H1 (cell line): ENCODE results near the gene CROCC. TPM values are rescaled to one million over a fixed set of nuclear protein-coding genes. Genes with fewer than 3 reads are reported as not detected.
A peak's percentile ranks its signal among the peaks of the same experiment; 100 is the strongest.

Experiments
- CTCF ChIA-PET: fragments of 300-600 bp; sonication (Branson Sonifier 250); formaldehyde crosslinking; loops from one replicate; lab custom pipeline; 2021; ENCODE audit not compliant: partially characterized antibody; lab: Charles Lee
- POLR2A ChIA-PET: fragments of 300-600 bp; sonication (Branson Sonifier 250); formaldehyde crosslinking; loops from one replicate; lab custom pipeline; 2021; ENCODE audit warnings: inconsistent platforms; ENCODE audit not compliant: partially characterized antibody; lab: Charles Lee
- DNase-seq, 2 experiments: peaks; one replicate each; pipeline versions ENCODE4 v3.0.0 to v3.0.0-alpha.2; 2010 to 2022; ENCODE audit warnings: low spot score in 2 of 2, low read depth in 1 of 2, mixed read lengths in 1 of 2
- FAIRE-seq: peaks from 2 replicates; lab custom pipeline; 2011; peaks lifted over from hg19 to GRCh38; lab: Jason Lieb, UNC
- H2AFZ ChIP-seq: 2 replicates; pipeline ENCODE4 v1.8.1; 2012; ENCODE audit warnings: low read length, inconsistent platforms
- H2AK5ac ChIP-seq: 2 replicates; pipeline ENCODE4 v1.6.1; 2013; ENCODE audit warnings: low read depth, low read length
- H2BK120ac ChIP-seq: replicated peaks from 2 replicates; pipeline ENCODE3; 2013; ENCODE audit warnings: low read depth, low read length, inconsistent platforms
- H2BK12ac ChIP-seq: 2 replicates; pipeline ENCODE4 v1.6.1; 2013; ENCODE audit warnings: low read depth, low read length
- H2BK15ac ChIP-seq: 2 replicates; pipeline ENCODE4 v1.6.1; 2013; ENCODE audit warnings: low read length
- H2BK20ac ChIP-seq: 2 replicates; pipeline ENCODE4 v1.6.1; 2013; ENCODE audit warnings: low read length
- H2BK5ac ChIP-seq: 2 replicates; pipeline ENCODE4 v1.6.1; 2013; ENCODE audit warnings: low read depth, low read length
- H3K14ac ChIP-seq: 2 replicates; pipeline ENCODE4 v1.6.1; 2013; ENCODE audit warnings: inconsistent platforms; ENCODE audit not compliant: insufficient read length
- H3K18ac ChIP-seq: 2 replicates; pipeline ENCODE4 v1.6.1; 2013; ENCODE audit warnings: low read length; ENCODE audit errors: extremely low read depth
- H3K23ac ChIP-seq: 2 replicates; pipeline ENCODE4 v1.6.1; 2013; ENCODE audit warnings: inconsistent platforms; ENCODE audit not compliant: insufficient read length
- H3K23me2 ChIP-seq: 2 replicates; pipeline ENCODE4 v1.6.1; 2013; ENCODE audit warnings: low read depth, low read length
- H3K27ac ChIP-seq: 2 replicates; pipeline ENCODE4 v1.6.1; 2011; ENCODE audit warnings: low read depth, low read length, inconsistent platforms
- H3K27me3 ChIP-seq, 4 experiments: replicated peaks in 1 of 4; 1 replicate in 1 of 4; 2 replicates in 3 of 4; pipeline versions ENCODE4 v1.6.1 to v1.8.1; 2011 to 2013; ENCODE audit warnings: low read length in 3 of 4, mild to moderate bottlenecking in 3 of 4, inconsistent platforms in 2 of 4, mixed read lengths in 2 of 4, moderate library complexity in 1 of 4; ENCODE audit not compliant: control insufficient read depth in 3 of 4, insufficient read depth in 3 of 4; ENCODE audit errors: extremely low read depth in 1 of 4
- H3K36me3 ChIP-seq, 4 experiments: 2 replicates each; pipeline versions ENCODE4 v1.6.1 to v1.8.1; 2011 to 2013; ENCODE audit warnings: mild to moderate bottlenecking in 4 of 4, low read length in 3 of 4, moderate library complexity in 2 of 4, control low read depth in 1 of 4, inconsistent platforms in 1 of 4; ENCODE audit not compliant: insufficient read depth in 4 of 4, control insufficient read depth in 2 of 4
- H3K4ac ChIP-seq: replicated peaks from 2 replicates; pipeline ENCODE3; 2013; ENCODE audit warnings: low read length, low read depth, mixed read lengths, inconsistent platforms; ENCODE audit not compliant: insufficient read length
- H3K4me1 ChIP-seq, 4 experiments: replicated peaks in 1 of 4; 1 replicate in 1 of 4; 2 replicates in 3 of 4; pipeline versions ENCODE4 v1.6.1 to v1.8.1; 2011 to 2013; ENCODE audit warnings: low read length in 3 of 4, inconsistent platforms in 2 of 4, mixed read lengths in 1 of 4; ENCODE audit not compliant: insufficient read depth in 4 of 4, control insufficient read depth in 3 of 4
- H3K4me2 ChIP-seq, 2 experiments: 2 replicates each; pipeline versions ENCODE4 v1.6.1 to v1.8.1; 2011 to 2013; ENCODE audit warnings: low read depth in 2 of 2, low read length in 2 of 2, control low read depth in 1 of 2, inconsistent platforms in 1 of 2, mild to moderate bottlenecking in 1 of 2; ENCODE audit not compliant: insufficient read depth in 1 of 2
- H3K4me3 ChIP-seq, 4 experiments: fragments of 200-600, 300-600 bp in 1 of 4; sonication (generic), shearing (Covaris generic), sonication (Bioruptor Twin) in 1 of 4; 2 replicates each; pipeline versions ENCODE4 v1.5.1 to v1.8.1; 2011 to 2016; ENCODE audit warnings: low read length in 4 of 4, low read depth in 3 of 4, control low read depth in 2 of 4, inconsistent platforms in 2 of 4, mild to moderate bottlenecking in 2 of 4, mixed read lengths in 1 of 4, moderate library complexity in 1 of 4; ENCODE audit not compliant: insufficient read depth in 2 of 4; ENCODE audit errors: extremely low read depth in 1 of 4
- H3K56ac ChIP-seq: replicated peaks from 2 replicates; pipeline ENCODE3; 2013; ENCODE audit warnings: low read depth, mild to moderate bottlenecking, mixed read lengths, low read length, inconsistent platforms; ENCODE audit not compliant: insufficient read length
- H3K79me1 ChIP-seq: 2 replicates; pipeline ENCODE4 v1.6.1; 2013; ENCODE audit warnings: low read depth, low read length, control low read depth
- H3K79me2 ChIP-seq, 2 experiments: 2 replicates each; pipeline versions ENCODE4 v1.6.1 to v1.8.1; 2012 to 2013; ENCODE audit warnings: low read length in 2 of 2, mild to moderate bottlenecking in 2 of 2, inconsistent platforms in 1 of 2; ENCODE audit not compliant: insufficient read depth in 2 of 2, control insufficient read depth in 1 of 2
- H3K9ac ChIP-seq, 4 experiments: replicated peaks in 1 of 4; 1 replicate in 1 of 4; 2 replicates in 3 of 4; pipeline versions ENCODE4 v1.6.1 to v1.8.1; 2011 to 2013; ENCODE audit warnings: low read depth in 3 of 4, low read length in 3 of 4, control low read depth in 2 of 4, mild to moderate bottlenecking in 2 of 4, moderate library complexity in 2 of 4, inconsistent platforms in 1 of 4; ENCODE audit errors: extremely low read depth in 1 of 4
- H3K9me3 ChIP-seq, 2 experiments: 2 replicates each; pipeline versions ENCODE4 v1.6.1 to v1.8.1; 2012 to 2013; ENCODE audit warnings: mild to moderate bottlenecking in 2 of 2, moderate library complexity in 2 of 2, control low read depth in 1 of 2, inconsistent platforms in 1 of 2, low read depth in 1 of 2, low read length in 1 of 2, mixed read lengths in 1 of 2; ENCODE audit not compliant: insufficient read depth in 2 of 2
- H4K20me1 ChIP-seq, 2 experiments: replicated peaks in 1 of 2; 2 replicates each; pipeline versions ENCODE3 to v1.8.1; 2011 to 2013; ENCODE audit warnings: inconsistent platforms in 2 of 2, low read length in 2 of 2, mild to moderate bottlenecking in 1 of 2; ENCODE audit not compliant: insufficient read depth in 2 of 2, control insufficient read depth in 1 of 2
- H4K5ac ChIP-seq: 2 replicates; pipeline ENCODE4 v1.6.1; 2013; ENCODE audit warnings: low read length, low read depth, mixed read lengths, inconsistent platforms; ENCODE audit not compliant: insufficient read length
- H4K8ac ChIP-seq: 2 replicates; pipeline ENCODE4 v1.8.0; 2013; ENCODE audit warnings: mild to moderate bottlenecking, moderate library complexity, low read length, inconsistent platforms; ENCODE audit not compliant: insufficient read depth; ENCODE audit errors: extremely low read depth
- H4K91ac ChIP-seq: replicated peaks from 2 replicates; pipeline ENCODE3; 2013; ENCODE audit warnings: low read length, mixed read lengths, inconsistent platforms; ENCODE audit not compliant: insufficient read length
- BCL11A ChIP-seq, 2 experiments: IDR thresholded peaks; one replicate each; pipeline ENCODE4 v1.6.1; 2011; ENCODE audit warnings: low read depth in 2 of 2, low read length in 2 of 2, mild to moderate bottlenecking in 2 of 2
- CHD2 ChIP-seq: IDR thresholded peaks from 2 replicates; pipeline ENCODE4 v1.6.1; 2012; ENCODE audit warnings: low read length, improper control_type of control experiment
- CREB1 ChIP-seq: IDR thresholded peaks from 2 replicates; pipeline ENCODE4 v1.6.1; 2012; ENCODE audit warnings: inconsistent platforms
- CTBP2 ChIP-seq: IDR thresholded peaks from 2 replicates; pipeline ENCODE4 v1.7.0; 2011; ENCODE audit warnings: borderline replicate concordance, mild to moderate bottlenecking, moderate library complexity, mixed read lengths, low read length; ENCODE audit not compliant: insufficient read depth, insufficient read length
- GABPA ChIP-seq: IDR thresholded peaks from 2 replicates; pipeline ENCODE4 v1.6.1; 2011; ENCODE audit warnings: mild to moderate bottlenecking, low read length, moderate library complexity, borderline replicate concordance; ENCODE audit not compliant: insufficient read depth
- KDM1A ChIP-seq: fragments of 200-600, 300-600 bp; sonication (generic); IDR thresholded peaks from 2 replicates; pipeline ENCODE4 v1.7.1; 2016; ENCODE audit warnings: mild to moderate bottlenecking, low read length, borderline replicate concordance
- NANOG ChIP-seq: IDR thresholded peaks from 2 replicates; pipeline ENCODE4 v1.6.1; 2011; ENCODE audit warnings: low read length, low read depth, mild to moderate bottlenecking, inconsistent platforms; ENCODE audit not compliant: insufficient read depth, poor library complexity, severe bottlenecking
- POLR2A ChIP-seq, 2 experiments: IDR thresholded peaks; 1 replicate in 1 of 2; 2 replicates in 1 of 2; pipeline ENCODE4 v1.6.1; 2011; ENCODE audit warnings: low read depth in 2 of 2, low read length in 2 of 2, mild to moderate bottlenecking in 2 of 2; ENCODE audit errors: control extremely low read depth in 1 of 2
- RFX5 ChIP-seq: IDR thresholded peaks from 2 replicates; pipeline ENCODE4 v1.6.1; 2011; ENCODE audit warnings: low read depth, low read length, improper control_type of control experiment, borderline replicate concordance
- SRF ChIP-seq: IDR thresholded peaks from 2 replicates; pipeline ENCODE4 v1.6.1; 2011; ENCODE audit warnings: mild to moderate bottlenecking, low read depth, low read length, moderate library complexity
- TEAD4 ChIP-seq: IDR thresholded peaks from 2 replicates; pipeline ENCODE4 v1.6.1; 2012; ENCODE audit warnings: low read depth, low read length, inconsistent platforms, mixed read lengths
- WGBS, 2 experiments: shearing (Covaris generic) in 1 of 2; methylation state at CpG; one replicate each; pipeline versions ENCODE4 v1.1.6 to v1.1.7; 2013 to 2015; ENCODE audit warnings: low lambda C conversion rate in 2 of 2, mixed read lengths in 2 of 2, inconsistent platforms in 1 of 2, low coverage in 1 of 2, missing lambda C conversion rate in 1 of 2; ENCODE audit not compliant: insufficient replicate concordance in 2 of 2, insufficient coverage in 1 of 2, insufficient read length in 1 of 2; ENCODE audit errors: extremely low coverage in 1 of 2, missing lambda C conversion rate in 1 of 2; 5-methylcytosine and 5-hydroxymethylcytosine counted together
- polyA plus RNA-seq, 7 experiments: library from polyadenylated mRNA; depleted of rRNA in 3 of 7; stranded (reverse) in 5 of 7; unstranded in 2 of 7; fragments of >200 nt in 5 of 7; fragments of 200-250 nt in 2 of 7; gene quantifications; 1 replicate in 5 of 7; 2 replicates in 1 of 7; 4 replicates in 1 of 7; pipeline versions ENCODE4 v1.2.1 to v1.2.3, GENCODE V29; 2011 to 2013; ENCODE audit warnings: missing spikeins in 2 of 7, mixed read lengths in 2 of 7
- total RNA-seq: library from RNA; stranded (reverse); fragmentation: NEBNext Ultra II Directional; extraction: Animal tissue kit (Norgen Biotek cat#: 25700); gene quantifications from 2 replicates; pipeline ENCODE4 v1.2.1, GENCODE V29; 2021
- TF ChIP-seq, protein P1 (sequence below): IDR thresholded peaks from 2 replicates; pipeline ENCODE4 v1.6.1; 2012; ENCODE audit warnings: inconsistent platforms

The CROCC gene
- total and polyA plus RNA-seq, 2 of the 8 experiments (the other 6 are each of a cell fraction or from before 2014, with no cell fraction given) = 12.1 to 39.5 TPM

DNA sequence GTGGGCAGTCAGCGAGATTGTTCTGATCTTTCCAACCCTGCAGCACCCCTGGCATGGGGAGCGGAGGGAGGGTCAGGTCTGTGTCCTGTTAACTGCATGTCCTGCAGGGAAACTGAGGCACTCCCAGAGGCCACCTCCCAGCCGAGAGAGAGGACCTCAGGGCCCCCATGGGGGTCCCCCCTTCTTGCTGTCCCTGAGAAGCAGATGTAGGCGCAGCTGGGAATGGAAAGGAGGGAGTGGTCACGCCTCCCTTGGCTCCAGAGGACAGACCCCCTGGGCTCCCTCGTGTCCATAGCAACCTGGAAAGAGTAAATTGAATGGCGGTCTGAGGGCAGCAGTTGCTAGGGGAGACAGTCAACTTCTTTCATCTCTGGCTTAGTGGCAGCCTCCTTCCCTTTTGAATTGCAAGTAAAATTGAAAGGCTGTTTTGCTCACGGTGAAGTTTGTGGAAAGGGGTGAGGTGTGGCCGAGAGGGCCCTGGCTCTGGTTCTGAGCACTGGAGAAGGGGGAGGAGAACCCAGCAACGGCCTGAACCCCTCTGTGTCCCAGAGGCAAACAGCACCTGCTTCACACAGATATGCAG, 4.9 kb downstream of the CROCC start:
- Histone ChIP-seq H3K23ac (no peak overlapping the region), H4K8ac (no peak overlapping the region; the same call in 1 of the 2 replicates), H4K20me1 (peaks cover 2 to 17% of the 10 kb centered on the region in 2 experiments), H3K4ac (no peak overlapping the region), H3K56ac (no peak overlapping the region), H2BK15ac (no peak overlapping the region; the same call in 1 of the 2 replicates), H2BK20ac (no peak overlapping the region), H3K9me3 (no peaks in the 10 kb centered on the region), H3K4me2 (no peak overlapping the region), H2BK5ac (no peak overlapping the region), H2AFZ (no peak overlapping the region), H2BK120ac (no peak overlapping the region), H3K79me1 (peaks cover 24% of the 10 kb centered on the region), H2AK5ac (no peak overlapping the region), H3K4me1 (peaks cover 0 to 27% (median 11%) of the 10 kb centered on the region in 4 experiments; a peak in 6 of 7 replicates), H4K91ac (no peak overlapping the region), H3K27me3 (no peaks in the 10 kb centered on the region), H3K79me2 (peaks cover 0 to 23% of the 10 kb centered on the region in 2 experiments; a peak in 2 of 4 replicates), H2BK12ac (no peak overlapping the region), H4K5ac (no peak overlapping the region), H3K9ac (peak overlapping the region in 1 of 4 experiments; percentile 4; a peak in 1 of 7 replicates), H3K14ac (no peak overlapping the region), H3K36me3 (peaks cover 0 to 5% (median 4%) of the 10 kb centered on the region in 4 experiments; a peak in 2 of 8 replicates), H3K4me3 (no peak overlapping the region), H3K18ac (no peak overlapping the region), H3K23me2 (peaks cover 4% of the 10 kb centered on the region; the same call in 1 of the 2 replicates), H3K27ac (no peak overlapping the region)
- DNase-seq (peak in 1 of 2 experiments; percentile 68), FAIRE-seq (no peak)
- ChIA-PET POLR2A (no interaction called here), CTCF (interaction anchor here (1.0 to 2.2 kb wide), 2 partner anchors 21 to 30 kb away, joined by 3 to 6 read pairs; no protein-coding TSS in a partner anchor)
- WGBS, 2 experiments = 72% methylated on average over 9 of the region's 10 CpGs; no CpG with 5 or more reads in 1 of the 2 experiments
- no peak for TF ChIP-seq POLR2A (IDR thresholded peaks at IDR 0.05; ENCODE audit: control extremely low read depth in 1 of 2, low read depth in 2 of 2, low read length in 2 of 2)
- TF ChIP-seq, protein P1, sequence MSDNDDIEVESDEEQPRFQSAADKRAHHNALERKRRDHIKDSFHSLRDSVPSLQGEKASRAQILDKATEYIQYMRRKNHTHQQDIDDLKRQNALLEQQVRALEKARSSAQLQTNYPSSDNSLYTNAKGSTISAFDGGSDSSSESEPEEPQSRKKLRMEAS = no peak
- TF ChIP-seq SRF = no peak
- no peak for TF ChIP-seq GABPA
- no peak for TF ChIP-seq CREB1
- no peak for TF ChIP-seq NANOG
- TF ChIP-seq CTBP2 = no peak
- no peak for TF ChIP-seq BCL11A (IDR thresholded peaks at IDR 0.05; ENCODE audit: low read depth in 2 of 2, low read length in 2 of 2)
- no peak for TF ChIP-seq TEAD4
- TF ChIP-seq KDM1A = no peak
- TF ChIP-seq RFX5 = peak; percentile 49; the same call in 1 of the 2 replicates
- TF ChIP-seq CHD2 = no peak
